HG03175 (cell line): ENCODE measurements around the gene ARHGAP22.

Experiments
- ATAC-seq: cut with Tn5 transposase; IDR thresholded peaks from one replicate; pipeline ENCODE4 v1.9.1; 2021; ENCODE audit warnings: mild to moderate bottlenecking, moderate library complexity; ENCODE audit not compliant: unreplicated experiment

ARHGAP22 gene

GRCh38 chr10:48406204-48406603 lies 198.7 kb downstream of the ARHGAP22 start:
- ATAC-seq: no peak

GRCh38 chr10:48404646-48405045 lies 200.2 kb downstream of the ARHGAP22 start:
- no peak for ATAC-seq

- no peak for ATAC-seq
Observed at GRCh38 chr10:48400850-48401220, 204.0 kb downstream of the ARHGAP22 start.

- ATAC-seq: no peak
Observed at GRCh38 chr10:48400129-48400849, 204.6 kb downstream of the ARHGAP22 start.

- ATAC-seq: no peak
Observed at GRCh38 chr10:48399551-48399950, 205.3 kb downstream of the ARHGAP22 start.

- ATAC-seq: no peak
Observed at GRCh38 chr10:48399056-48399541, 205.8 kb downstream of the ARHGAP22 start.

- no peak for ATAC-seq
Observed at GRCh38 chr10:48398261-48398660, 206.6 kb downstream of the ARHGAP22 start.
